BLaER1 treated with 17β-estradiol and CSF1 and Interleukin-3, amounts not matched to agents 10 nM and 100 nM (cell line): ENCODE measurements around the gene TPCN2.

Experiments
- H3K27ac ChIP-seq, 11 experiments: shearing (Covaris generic); formaldehyde crosslinking; 2 replicates each; pipeline ENCODE4 v1.8.1; 2022
- H3K27me3 ChIP-seq, 11 experiments: shearing (Covaris generic); formaldehyde crosslinking; 2 replicates each; pipeline ENCODE4 v1.8.1; 2022
- H3K36me3 ChIP-seq, 11 experiments: shearing (Covaris generic); formaldehyde crosslinking; 2 replicates each; pipeline ENCODE4 v1.8.1; 2022
- H3K4me1 ChIP-seq, 10 experiments: shearing (Covaris generic); formaldehyde crosslinking; 2 replicates each; pipeline ENCODE4 v1.8.1; 2022
- H3K4me2 ChIP-seq, 11 experiments: shearing (Covaris generic); formaldehyde crosslinking; 2 replicates each; pipeline ENCODE4 v1.8.1; 2022
- H3K4me3 ChIP-seq, 10 experiments: shearing (Covaris generic); formaldehyde crosslinking; 2 replicates each; pipeline ENCODE4 v1.8.1; 2022
- H3K9ac ChIP-seq, 11 experiments: shearing (Covaris generic); formaldehyde crosslinking; 2 replicates each; pipeline ENCODE4 v1.8.1; 2022
- H3K9me3 ChIP-seq, 11 experiments: shearing (Covaris generic); formaldehyde crosslinking; replicated peaks in 1 of 11; 2 replicates each; pipeline ENCODE4 v1.8.1; 2022
- H4K20me1 ChIP-seq, 11 experiments: shearing (Covaris generic); formaldehyde crosslinking; 2 replicates each; pipeline ENCODE4 v1.8.1; 2022
- Cebpa-rat ChIP-seq, 11 experiments: shearing (Covaris generic); IDR thresholded peaks; 2 replicates each; pipeline ENCODE4 v1.8.1; 2022

TPCN2 gene

GRCh38 chr11:69154938-69155301 lies 106.2 kb downstream of the TPCN2 start:
- peaks cover 0 to 11% (median 0%) of the 10 kb centered on the region in 11 experiments; a peak in 2 of 22 replicates for H3K27me3 ChIP-seq
- no peak overlapping the region for H3K27ac ChIP-seq
- H3K9ac ChIP-seq, result no peak overlapping the region
- H3K36me3 ChIP-seq, result no peaks in the 10 kb centered on the region
- H3K4me3 ChIP-seq, result no peak overlapping the region
- H4K20me1 ChIP-seq, result 0 out of 22 replicates have a peak, but pooled peaks cover 0 to 15% (median 0%) of the 10 kb centered on the region in 11 experiments
- no peak for TF ChIP-seq Cebpa-rat (IDR thresholded peaks at IDR 0.05)
- H3K4me1 ChIP-seq, result no peaks in the 10 kb centered on the region
- no peak overlapping the region for H3K4me2 ChIP-seq
- peaks cover 10 to 14% (median 11%) of the 10 kb centered on the region in 11 experiments; a peak in 21 of 22 replicates for H3K9me3 ChIP-seq

GRCh38 chr11:69155302-69156234 lies 106.8 kb downstream of the TPCN2 start, which contains the start of gene SMIM38:
SMIM38 (plus strand) TSS chr11:69155935; CDS start chr11:69157847, 1,912 bp downstream.
- Histone ChIP-seq H3K4me1 (no peaks in the 10 kb centered on the region), H3K4me3 (no peak within 1 kb of the TSS), H3K27ac (no peak within 1 kb of the TSS), H4K20me1 (0 out of 22 replicates have a peak, but pooled peaks cover 0 to 15% (median 0%) of the 10 kb centered on the region in 11 experiments), H3K4me2 (no peak within 1 kb of the TSS), H3K9me3 (peaks cover 3 to 7% (median 5%) of the 10 kb centered on the region in 11 experiments; a peak in 18 of 22 replicates), H3K36me3 (no peaks in the 10 kb centered on the region), H3K9ac (no peak within 1 kb of the TSS), H3K27me3 (peaks cover 0 to 11% (median 0%) of the 10 kb centered on the region in 11 experiments; a peak in 2 of 22 replicates)
- TF ChIP-seq Cebpa-rat (IDR thresholded peaks at IDR 0.05), result no peak

GRCh38 chr11:69156235-69156639 lies 107.5 kb downstream of the TPCN2 start:
- 0 out of 22 replicates have a peak, but pooled peaks cover 0 to 15% (median 0%) of the 10 kb centered on the region in 11 experiments for H4K20me1 ChIP-seq
- no peaks in the 10 kb centered on the region for H3K36me3 ChIP-seq
- no peak overlapping the region for H3K4me2 ChIP-seq
- H3K27ac ChIP-seq, result no peak overlapping the region
- peaks cover 0 to under 1% (median 0%) of the 10 kb centered on the region in 11 experiments; a peak in 1 of 22 replicates for H3K9me3 ChIP-seq
- no peak overlapping the region for H3K9ac ChIP-seq
- H3K4me3 ChIP-seq, result no peak overlapping the region
- peaks cover 0 to 11% (median 0%) of the 10 kb centered on the region in 11 experiments; a peak in 2 of 22 replicates for H3K27me3 ChIP-seq
- no peak for TF ChIP-seq Cebpa-rat (IDR thresholded peaks at IDR 0.05)
- H3K4me1 ChIP-seq, result no peaks in the 10 kb centered on the region

GRCh38 chr11:69156673-69157155 lies 108.0 kb downstream of the TPCN2 start:
- Histone ChIP-seq H4K20me1 (0 out of 22 replicates have a peak, but pooled peaks cover 0 to 15% (median 0%) of the 10 kb centered on the region in 11 experiments), H3K9me3 (no peaks in the 10 kb centered on the region), H3K4me2 (no peak overlapping the region), H3K36me3 (no peaks in the 10 kb centered on the region), H3K4me1 (no peaks in the 10 kb centered on the region), H3K27me3 (peaks cover 0 to 11% (median 0%) of the 10 kb centered on the region in 11 experiments; a peak in 2 of 22 replicates), H3K4me3 (no peak overlapping the region), H3K27ac (no peak overlapping the region), H3K9ac (no peak overlapping the region)
- no peak for TF ChIP-seq Cebpa-rat (IDR thresholded peaks at IDR 0.05)

- H3K27ac ChIP-seq, result no peak overlapping the region
- no peak overlapping the region for H3K9ac ChIP-seq
- TF ChIP-seq Cebpa-rat (IDR thresholded peaks at IDR 0.05), result no peak
- peaks cover 0 to 11% (median 0%) of the 10 kb centered on the region in 11 experiments; a peak in 2 of 22 replicates for H3K27me3 ChIP-seq
- H3K36me3 ChIP-seq, result no peaks in the 10 kb centered on the region
- H3K4me2 ChIP-seq, result no peak overlapping the region
- H3K4me3 ChIP-seq, result no peak overlapping the region
- no peaks in the 10 kb centered on the region for H3K9me3 ChIP-seq
- no peaks in the 10 kb centered on the region for H3K4me1 ChIP-seq
- 0 out of 22 replicates have a peak, but pooled peaks cover 0 to 15% (median 0%) of the 10 kb centered on the region in 11 experiments for H4K20me1 ChIP-seq
Observed at GRCh38 chr11:69157156-69157821, 108.6 kb downstream of the TPCN2 start.

- no peaks in the 10 kb centered on the region for H3K4me1 ChIP-seq
- H3K9ac ChIP-seq, result no peak overlapping the region
- H3K9me3 ChIP-seq, result peaks cover 0 to 5% (median 3%) of the 10 kb centered on the region in 11 experiments; a peak in 11 of 22 replicates
- 0 out of 22 replicates have a peak, but pooled peaks cover 0 to 15% (median 0%) of the 10 kb centered on the region in 11 experiments for H4K20me1 ChIP-seq
- H3K36me3 ChIP-seq, result no peaks in the 10 kb centered on the region
- no peak overlapping the region for H3K4me2 ChIP-seq
- H3K4me3 ChIP-seq, result no peak overlapping the region
- no peak for TF ChIP-seq Cebpa-rat (IDR thresholded peaks at IDR 0.05)
- H3K27ac ChIP-seq, result no peak overlapping the region
- peaks cover 0 to 11% (median 0%) of the 10 kb centered on the region in 11 experiments; a peak in 2 of 22 replicates for H3K27me3 ChIP-seq
Observed at GRCh38 chr11:69157822-69158231, 109.1 kb downstream of the TPCN2 start.

GRCh38 chr11:69158301-69159149 lies 109.8 kb downstream of the TPCN2 start:
- H3K4me2 ChIP-seq, result no peak overlapping the region
- H4K20me1 ChIP-seq, result 0 out of 22 replicates have a peak, but pooled peaks cover 0 to 15% (median 0%) of the 10 kb centered on the region in 11 experiments
- no peak for TF ChIP-seq Cebpa-rat (IDR thresholded peaks at IDR 0.05)

More at GRCh38 chr11:69158301-69159149, 109.8 kb downstream of the TPCN2 start:
- Histone ChIP-seq H3K9me3 (peaks cover 0 to 12% (median 6%) of the 10 kb centered on the region in 11 experiments; a peak in 11 of 22 replicates), H3K27ac (no peak overlapping the region), H3K4me3 (no peak overlapping the region), H3K9ac (no peak overlapping the region), H3K4me1 (no peaks in the 10 kb centered on the region), H3K27me3 (peaks cover 0 to 11% (median 0%) of the 10 kb centered on the region in 11 experiments; a peak in 2 of 22 replicates), H3K36me3 (no peaks in the 10 kb centered on the region)
